Brain pericyte (primary cell): Measurements from ENCODE around the gene FAM200B.

Source experiments
- DNase-seq: peaks from one replicate; pipeline ENCODE4 v3.0.0-alpha.2; 2012; ENCODE audit warnings: low read depth, low spot score

The FAM200B gene

DNA sequence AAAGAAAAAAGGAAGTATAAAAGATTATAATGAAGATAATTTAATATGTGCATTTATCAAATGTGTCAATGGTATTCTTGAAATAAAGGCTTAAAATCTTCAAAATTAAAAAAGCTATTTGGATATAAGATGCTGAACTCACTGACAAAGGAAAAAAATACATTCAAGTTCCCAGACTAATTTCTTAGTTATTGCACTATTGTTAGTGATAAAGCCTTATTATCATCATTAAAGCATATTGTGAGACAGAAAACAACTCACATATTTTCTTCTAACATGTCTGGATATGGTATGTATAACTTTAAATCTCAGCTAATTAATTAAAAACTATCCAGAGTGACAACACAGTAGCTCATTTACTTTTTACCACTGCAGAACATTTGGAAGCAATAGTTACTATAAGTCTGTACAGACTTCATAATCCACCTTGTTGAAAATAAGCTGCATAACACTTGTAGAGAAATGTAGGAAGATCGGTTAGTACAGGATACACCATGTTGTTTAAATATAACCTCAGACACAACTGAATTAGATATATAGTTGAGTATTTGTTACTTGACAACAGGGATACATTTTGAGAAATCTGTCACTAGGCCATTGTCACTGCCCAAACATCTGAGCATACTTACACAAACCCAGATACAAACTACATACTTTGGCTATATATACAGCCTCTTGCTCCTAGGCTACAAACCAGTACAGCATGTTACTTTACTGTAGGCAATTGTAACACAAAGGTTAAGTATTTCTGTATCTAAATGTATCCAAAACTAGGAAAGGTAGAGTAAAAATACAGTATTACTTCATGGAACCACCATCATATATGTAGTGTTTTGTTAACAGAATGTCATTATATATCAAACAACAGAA is 12.8 kb upstream of the FAM200B start:
- DNase-seq: no peak

DNA sequence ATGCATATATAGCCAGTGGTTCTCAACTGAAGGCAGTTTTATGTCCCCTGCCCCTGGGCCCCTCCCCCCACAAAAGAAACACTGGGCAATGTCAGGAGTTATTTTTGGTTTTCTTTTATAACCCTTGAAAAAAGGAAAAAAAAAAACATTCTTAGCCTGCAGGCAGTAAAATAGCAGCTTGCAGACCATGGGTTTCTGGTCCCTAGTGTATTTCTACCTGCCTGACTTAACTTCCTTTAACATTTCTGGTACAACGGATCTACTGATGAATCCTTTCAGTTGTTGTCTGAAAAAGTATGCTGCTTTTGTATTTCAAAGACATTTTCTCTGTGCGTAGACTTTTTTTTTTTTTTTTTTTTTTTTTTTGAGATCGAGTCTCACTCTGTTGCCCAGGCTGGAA is 11.1 kb upstream of the FAM200B start:
- no peak for DNase-seq

DNA sequence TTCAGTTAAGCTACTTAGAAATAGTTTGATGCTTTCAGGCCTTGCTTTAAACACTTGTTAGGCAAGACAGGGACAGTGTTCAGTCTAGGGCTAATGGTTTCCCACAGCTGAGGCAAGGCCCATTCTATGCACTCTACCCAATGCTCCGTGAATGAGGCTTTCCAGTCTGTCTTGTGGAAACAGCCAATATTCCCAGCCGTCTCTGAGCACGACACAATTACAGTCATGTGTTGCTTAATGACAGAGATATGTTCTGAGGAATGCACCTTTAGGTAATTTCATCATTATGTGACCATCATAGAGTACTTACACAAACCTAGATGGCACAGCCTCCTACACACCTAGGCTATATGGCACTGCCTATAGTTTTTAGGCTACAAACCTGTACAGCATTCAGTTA is 9.5 kb upstream of the FAM200B start:
- DNase-seq: no peak

DNA sequence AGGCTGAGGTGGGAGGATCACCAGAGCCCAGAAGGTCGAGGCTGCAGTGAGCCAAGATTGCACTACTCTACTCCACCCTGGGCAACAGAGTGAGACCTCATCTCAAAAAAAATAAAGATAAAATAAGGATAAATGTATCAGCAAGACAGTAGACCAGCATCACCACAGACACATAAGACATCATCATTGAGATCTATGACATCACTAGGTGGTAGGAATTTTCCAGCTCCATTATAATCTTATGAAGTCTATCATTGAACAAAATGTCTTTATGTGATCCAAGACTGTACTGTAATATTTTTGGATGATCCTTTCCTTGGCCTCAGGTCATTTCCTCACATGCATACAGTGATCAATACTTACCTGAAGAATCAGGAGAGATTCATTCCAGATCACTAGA is 8.3 kb upstream of the FAM200B start:
- no peak for DNase-seq

DNA sequence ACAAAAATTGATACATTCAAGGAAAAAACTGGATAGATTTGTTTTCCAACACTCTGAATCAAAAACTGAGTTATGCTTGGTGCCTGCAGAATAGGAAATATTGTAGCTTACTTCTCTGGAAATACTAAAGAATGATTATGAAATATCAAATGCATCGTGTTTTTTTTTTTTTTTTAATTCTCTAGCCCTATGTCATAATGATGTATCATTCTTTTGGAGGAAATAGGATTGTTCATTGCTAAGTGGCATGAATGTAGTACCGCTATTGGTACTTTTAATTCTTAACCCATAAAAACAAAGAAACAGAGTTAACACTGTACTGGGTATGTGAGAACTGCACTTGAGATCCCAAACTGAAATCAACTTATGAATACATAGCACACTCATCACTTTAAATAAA is 7.6 kb upstream of the FAM200B start:
- no peak for DNase-seq

DNA sequence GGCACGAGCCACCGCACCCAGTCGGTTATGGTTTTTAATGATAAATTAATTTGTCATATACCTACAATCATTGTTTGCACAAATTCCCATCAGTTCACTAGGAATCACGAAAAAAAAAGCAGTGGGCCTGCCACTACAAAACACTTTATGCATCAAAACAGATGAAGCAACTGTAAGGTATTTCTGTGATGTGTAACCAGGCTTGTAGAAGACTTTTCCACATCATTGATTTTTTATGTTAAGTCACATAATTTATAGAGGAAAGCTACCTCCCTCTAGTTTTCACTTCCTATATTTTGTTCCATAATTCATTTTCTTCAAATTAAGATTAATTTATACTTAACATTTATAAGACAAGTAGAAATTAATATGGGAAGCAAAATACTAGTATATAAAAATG is 6.7 kb upstream of the FAM200B start:
- DNase-seq: no peak

DNA sequence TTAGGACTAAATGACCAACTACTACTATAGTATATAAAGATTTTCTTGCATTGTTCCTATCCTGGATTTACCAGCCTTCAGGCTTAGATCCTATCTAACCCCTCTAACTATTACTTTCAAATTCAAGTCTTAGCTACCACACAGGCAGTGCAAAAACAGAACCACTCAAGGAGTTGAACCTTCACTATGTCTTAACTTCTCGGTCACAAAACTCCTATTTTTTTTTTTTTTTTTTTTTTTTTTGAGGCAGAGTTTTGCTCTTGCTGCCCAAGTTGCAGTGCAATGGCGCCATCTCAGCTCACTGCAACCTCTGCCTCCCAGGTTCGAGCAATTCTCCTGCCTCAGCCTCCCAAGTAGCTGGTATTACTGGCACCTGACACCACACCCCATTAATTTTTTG is 6.3 kb upstream of the FAM200B start:
- DNase-seq: no peak

DNA sequence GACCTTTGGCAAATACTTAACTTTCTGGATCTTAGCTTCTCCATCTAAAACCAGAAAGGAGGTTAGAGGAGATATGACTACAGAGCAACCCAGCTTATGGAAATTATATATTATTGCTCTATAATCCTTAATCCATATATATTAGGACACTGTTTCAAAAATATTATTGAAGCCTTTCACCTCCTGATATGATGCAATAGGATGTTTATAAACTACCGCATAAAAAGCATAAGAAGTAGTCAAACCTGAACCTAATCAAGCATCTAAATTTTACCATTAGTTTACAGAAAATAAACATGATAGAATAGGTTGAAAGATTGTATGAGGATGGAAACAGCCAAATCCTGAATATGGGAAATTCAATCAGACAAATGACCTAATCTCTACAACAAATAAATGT is 5.6 kb upstream of the FAM200B start:
- no peak for DNase-seq

DNA sequence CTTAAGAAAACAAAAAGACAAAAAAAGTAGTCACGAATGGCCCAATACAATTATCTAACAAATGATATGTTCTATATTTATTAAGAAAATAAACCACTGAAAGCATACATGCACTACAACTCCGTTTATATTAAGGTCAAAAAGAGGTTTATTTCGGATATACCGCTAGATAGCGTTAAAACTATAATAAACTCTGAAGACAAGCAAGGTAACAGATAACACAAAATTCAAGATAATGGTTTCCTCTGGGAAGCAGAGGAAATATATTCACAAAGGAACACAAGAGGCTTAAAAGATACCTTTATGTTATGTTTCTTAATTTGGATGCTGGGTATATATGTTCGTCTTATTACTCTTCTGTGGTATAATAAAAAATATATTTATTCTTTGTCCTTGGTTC is 4.7 kb upstream of the FAM200B start:
- no peak for DNase-seq

DNA sequence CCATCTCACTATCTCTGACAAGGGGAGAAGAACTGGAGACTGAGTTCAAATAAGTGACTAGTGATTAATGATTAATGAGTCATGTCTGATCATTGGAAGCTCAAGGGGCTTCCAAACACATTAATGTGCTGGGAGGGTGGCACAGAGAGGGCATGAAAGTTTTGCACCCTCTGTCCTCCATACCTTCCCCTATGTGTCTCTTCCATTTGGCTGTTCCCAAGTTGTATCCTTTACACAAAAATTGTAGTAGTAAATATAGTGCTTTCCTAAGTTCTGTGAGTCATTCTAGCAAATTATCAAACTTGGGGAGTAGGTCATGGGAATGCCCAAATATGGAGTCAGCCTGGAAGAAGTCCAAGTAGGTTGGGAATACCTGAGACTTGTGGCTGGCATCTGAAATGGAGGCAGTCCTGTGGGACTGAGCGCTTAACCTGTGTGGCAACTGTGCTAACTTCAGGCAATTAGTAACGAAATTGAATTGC is 4.1 kb upstream of the FAM200B start:
- DNase-seq: no peak

DNA sequence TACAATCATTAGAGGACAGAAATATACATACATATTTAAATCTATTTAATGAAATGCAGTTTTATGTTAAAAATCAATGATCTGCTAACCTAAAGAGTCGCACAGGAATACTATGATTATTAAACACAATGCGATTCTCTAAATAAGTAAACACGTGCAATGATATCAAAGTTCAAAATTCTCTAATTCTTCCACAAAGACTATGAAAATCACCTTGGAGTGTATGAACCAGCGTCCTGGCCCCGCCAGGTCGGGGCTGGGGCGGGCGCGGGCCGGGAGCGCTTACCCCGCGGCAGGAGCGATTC is 608 bp upstream of the FAM200B start:
- no peak for DNase-seq

DNA sequence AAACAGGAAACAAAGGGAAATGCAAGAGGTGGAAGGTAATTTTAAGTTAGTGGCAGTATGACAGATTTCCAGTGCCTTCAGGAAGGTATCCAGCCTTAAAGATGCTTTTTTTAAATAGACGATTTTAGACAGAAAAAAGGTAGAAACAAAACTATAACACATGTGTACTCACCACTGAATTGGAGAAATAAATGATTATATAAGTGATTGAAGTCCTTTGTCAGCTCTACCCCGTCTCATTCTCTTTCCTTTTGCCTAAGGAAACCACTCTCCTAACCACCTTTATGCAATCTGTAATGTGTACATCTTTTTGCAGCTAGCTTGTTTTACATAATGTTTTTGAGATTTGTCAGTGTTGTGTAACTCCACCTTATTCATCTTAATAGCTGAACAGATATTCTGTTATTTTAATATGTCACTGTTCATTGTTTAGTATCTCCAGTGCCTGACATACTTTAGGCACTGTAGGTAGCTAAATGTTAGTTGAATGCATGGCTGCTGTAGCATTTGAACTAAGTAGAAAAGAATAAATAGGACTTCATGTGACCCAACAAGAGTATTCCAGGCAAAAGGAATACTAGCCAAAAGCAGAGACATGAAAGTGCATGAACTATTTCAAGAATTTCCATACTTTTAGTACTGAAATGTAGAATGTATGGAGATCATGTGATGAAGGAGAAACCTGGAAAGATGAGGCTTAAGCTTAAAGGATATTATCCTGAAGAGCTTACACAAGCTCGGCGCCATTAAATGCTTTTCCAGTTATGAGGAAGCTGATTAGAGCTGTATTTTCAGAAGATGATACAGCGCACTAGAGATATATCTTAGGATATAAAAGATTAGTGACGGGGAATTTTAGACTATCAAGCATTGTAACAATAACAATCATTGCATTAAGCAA is 865 bp downstream of the FAM200B start:
- DNase-seq: no peak

DNA sequence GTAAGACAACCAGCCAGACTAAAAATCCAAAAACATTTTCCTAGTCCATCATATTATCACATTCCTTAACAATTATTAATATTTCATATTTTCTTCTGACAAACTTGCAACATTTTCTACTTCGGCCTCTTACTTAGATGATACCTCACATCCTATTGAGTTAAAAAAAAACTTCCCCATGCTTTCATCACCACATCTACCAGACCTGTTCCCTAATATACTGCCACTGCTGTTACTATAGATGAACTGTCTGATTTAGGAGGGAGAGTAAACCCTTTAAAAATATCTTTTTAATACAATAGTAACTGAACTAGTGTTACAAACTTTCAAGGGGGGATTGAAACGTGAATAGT is 1.5 kb downstream of the FAM200B start:
- no peak for DNase-seq

DNA sequence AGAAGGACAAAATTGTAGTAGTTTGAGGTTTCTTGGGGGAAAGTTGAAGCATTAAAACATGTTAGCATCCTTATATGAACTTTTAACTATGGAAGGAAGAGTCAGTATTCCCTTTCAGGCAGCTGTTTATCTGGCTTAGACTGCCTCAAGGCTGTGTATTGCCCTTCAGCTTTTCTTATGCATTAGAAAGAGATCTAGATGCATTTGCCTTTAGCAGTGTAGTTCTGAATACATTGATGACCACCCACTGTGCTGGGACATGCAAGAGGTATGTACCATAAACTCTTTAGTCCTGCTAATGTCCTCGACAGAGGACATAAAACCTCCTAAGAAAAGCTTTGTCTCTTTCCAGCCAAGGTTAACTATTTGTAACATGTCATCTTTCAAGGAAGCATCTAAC is 2.9 kb downstream of the FAM200B start:
- no peak for DNase-seq

DNA sequence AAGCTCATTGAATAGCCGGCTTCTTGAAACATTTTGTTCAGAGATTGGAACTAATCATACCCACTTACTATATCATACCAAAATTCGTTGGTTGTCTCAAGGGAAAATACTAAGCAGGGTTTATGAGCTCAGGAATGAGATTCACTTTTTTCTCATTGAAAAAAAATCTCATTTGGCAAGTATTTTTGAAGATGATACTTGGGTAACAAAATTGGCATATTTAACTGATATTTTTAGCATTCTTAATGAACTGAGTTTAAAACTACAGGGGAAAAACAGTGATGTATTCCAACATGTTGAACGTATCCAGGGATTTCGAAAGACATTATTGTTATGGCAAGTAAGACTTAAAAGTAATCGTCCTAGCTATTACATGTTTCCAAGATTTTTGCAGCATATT is 6.4 kb downstream of the FAM200B start:
- DNase-seq: no peak

DNA sequence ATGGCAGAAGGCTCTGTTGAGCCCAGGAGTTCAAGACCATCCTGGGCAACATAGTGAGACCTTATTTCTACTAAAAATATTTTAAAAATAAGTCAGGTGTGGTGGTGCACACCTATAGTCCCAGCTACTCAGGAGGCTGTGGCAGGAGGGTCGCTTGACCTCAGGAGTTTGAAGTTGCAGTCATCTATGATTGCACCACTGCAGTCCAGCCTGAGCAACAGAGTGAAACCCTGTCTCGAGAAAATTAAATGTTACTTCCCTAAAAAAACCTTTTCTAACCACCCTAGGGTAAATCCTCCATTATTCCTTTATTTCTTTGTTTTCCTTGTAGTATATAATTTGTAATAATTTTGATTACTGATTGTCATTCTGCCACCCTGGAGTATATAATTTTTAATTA is 7.9 kb downstream of the FAM200B start:
- no peak for DNase-seq

DNA sequence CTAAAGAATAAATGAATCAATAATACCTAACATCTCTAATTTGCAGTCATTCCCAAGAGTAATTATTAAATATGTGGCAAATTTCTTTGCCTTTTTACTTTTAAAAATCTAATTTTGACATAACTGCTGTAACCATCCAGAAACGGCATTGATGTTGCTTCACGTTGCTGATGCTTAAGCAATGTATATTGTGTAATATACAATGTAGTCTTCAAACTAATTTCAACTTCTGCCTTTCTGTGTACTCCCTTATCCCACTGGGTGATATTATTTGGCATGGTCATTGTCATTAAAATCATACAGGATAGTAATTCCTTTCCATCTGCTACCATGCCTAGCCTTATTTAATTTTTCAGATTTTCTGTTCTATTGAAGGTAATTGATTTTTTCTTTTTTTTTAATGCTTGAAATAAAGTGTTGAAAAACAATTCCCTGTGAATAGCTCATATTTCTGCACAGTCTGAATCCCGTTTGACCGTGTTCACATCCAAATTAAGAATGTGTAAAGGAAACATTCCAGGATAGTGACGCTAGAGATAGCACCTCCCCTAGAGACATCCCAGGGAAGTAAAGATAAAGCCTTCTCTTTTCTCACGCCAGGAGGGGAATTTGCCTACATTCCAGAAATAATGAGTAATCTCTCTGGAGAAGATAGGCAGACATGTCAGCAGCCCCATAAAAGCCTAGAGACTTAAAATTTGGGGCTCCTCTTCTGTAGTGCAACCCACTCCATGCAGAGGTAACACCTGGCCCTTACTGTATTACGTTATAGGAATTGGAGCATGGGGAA is 8.6 kb downstream of the FAM200B start:
- no peak for DNase-seq

DNA sequence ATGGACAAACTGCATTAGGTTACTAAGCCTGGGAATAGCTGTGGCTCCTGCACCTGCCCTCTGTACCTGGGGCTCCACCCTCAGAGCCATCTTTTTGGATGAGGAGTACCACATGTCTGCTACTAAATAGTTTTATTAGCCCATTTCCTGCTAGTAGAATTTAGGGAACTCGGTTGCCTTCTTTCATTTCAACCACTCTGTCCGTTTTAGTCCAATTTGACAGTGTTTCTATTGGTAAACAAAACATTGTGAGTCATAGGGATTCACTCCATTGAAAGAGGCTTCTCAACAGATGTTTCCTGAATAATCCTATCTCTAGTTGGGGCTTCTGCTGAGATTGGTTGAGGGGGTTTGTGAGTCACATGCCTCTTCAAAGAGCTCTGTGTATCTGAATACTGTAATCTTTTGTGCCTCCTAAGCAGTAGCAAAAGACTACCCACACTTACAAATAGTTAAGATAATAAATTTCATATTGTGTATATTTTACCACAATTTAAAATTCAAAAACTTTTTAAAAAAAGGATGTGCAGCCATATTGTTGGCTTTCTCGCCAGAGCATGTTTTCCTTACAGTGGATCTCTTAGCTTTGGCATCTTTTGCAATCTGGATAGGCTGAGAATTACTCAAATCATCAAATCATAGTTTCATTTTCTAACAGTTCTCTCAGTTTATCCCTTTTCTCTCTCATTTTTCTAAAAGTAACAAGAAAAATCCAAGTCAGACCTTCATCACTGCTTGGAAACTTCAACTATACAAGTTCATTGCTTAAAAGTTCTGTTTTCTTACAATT is 9.9 kb downstream of the FAM200B start:
- DNase-seq: no peak

DNA sequence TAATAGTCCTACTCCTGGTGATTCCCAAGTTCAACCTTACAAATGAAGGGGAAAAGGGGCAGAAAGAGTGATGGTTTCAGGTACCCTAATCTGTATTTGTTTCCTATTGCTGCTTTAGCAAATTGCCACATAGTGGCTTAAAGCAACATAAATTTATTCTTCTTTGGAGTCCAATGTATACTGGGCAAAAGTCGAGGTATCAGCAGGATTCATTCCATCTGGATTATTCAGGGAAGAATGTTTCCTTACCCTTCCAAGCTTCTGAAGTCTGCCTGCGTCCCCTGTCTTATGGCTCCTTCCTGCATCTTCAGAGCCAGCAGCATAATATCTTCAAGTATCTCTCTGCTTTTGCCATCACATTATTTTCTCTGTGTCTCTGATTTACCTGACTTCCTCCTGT is 11.0 kb downstream of the FAM200B start:
- DNase-seq: no peak

DNA sequence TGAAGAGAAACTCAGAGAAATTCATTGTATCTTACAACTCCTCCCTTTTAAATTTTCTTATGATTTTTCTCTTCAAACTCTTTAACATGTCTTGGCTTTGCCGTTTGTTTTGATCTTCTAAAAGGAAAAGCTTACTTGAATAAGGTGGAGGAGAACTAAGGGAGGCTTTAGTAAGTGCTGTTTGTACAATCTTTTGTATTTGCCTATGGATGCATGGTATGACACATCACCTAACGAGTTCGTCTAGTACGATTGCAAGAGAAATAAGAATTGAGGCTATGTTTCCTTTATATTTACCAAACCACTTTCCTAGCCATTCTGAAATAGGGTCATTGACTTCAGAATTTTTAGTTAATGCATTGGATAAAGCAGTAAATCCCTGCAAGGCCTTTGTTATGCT is 12.8 kb downstream of the FAM200B start:
- DNase-seq: no peak

DNA sequence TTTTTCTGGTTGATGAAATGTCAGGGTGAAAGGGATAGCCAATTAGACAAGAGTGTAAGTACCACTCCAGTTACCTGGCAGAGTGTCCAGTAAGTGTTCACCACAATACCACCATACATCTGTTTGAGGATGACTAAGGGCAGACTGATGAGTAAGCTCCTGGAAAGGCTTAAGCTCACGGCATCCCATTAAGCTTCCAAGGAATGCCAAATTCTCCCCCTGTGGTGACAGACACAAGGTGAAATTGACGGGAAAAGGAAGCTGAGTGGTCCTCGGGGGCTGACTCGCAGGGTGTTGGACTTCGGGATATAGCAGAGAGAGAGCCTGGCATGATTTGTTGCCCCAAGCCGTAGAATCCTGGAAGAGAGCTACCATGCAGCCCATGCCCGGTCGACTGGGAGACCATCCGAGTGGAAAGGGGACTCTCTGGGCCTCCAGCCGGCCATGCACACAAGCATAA is 13.6 kb downstream of the FAM200B start:
- no peak for DNase-seq
